ENCODE data around the gene ASAP3.

ASAP3 gene

DNA sequence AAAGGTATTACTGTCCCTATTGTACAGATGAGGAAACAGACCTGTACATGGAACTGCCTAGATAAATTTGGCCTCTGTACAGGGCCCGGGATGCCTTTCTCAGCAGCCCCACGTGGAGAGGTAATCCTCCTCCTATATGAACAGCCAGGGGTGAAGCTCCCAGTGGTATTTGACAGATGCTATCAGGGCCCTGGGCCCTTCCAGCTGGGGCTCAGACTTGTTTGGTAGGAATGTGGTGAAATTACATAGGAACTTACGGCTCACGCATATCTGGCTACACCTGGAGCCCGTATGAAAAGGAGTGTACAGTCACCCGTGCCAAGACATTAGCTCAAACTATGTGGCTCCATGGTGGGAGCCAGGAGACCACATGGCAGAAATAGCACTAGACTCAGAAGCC lies 34.7 kb downstream of the ASAP3 start:
- no peak for DNase-seq (ENCODE audit: low spot score)

DNA sequence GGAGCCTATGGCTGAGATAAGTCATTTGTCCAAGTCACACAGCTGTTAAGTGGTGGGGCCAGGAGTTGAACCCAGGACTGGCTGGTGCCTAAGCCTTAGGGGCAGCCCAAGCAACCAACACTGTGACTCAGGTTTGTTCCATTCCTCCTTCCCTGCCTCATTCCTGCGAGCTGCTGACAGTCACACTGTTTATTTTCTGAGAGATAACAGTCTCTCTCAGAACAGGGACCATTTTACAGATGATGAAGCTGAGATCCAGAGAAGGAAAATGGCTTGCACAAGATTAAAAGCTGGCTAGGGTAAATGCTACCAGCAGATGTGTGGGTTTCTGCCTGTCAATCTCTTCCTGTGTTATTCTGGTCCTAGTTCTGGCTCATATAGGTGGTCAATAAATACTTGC lies 35.1 kb downstream of the ASAP3 start:
- DNase-seq (ENCODE audit: low spot score) = no peak

DNA sequence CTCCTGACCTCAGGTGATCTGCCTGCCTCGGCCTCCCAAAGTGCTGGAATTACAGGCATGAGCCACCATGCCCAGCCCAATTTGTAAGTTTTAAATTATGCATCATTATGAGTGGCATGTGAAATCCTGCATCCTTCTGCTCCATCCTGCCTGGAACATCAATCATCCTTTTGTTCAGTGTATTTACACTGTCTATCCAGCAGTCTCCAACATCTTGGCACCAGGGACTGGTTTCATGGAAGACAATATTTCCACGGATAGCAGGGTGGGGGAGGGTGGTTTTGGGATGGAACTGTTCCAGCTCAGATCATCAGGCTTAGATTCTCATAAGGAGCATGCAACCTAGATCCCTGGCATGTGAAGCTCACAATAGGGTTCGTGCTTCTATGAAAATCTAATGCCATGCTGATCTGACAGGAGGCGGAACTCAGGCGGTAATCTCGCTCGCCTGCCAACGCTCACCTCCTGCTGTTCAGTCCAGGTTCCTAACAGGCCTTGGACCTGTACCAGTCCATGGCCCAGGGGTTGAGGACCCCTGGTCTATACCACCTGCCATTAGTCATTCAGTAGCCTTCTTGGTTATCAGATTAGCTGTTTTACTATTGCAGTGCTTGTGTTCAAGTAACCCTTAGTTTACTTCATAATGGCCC lies 37.2 kb downstream of the ASAP3 start:
- no peak for DNase-seq (ENCODE audit: low spot score)

DNA sequence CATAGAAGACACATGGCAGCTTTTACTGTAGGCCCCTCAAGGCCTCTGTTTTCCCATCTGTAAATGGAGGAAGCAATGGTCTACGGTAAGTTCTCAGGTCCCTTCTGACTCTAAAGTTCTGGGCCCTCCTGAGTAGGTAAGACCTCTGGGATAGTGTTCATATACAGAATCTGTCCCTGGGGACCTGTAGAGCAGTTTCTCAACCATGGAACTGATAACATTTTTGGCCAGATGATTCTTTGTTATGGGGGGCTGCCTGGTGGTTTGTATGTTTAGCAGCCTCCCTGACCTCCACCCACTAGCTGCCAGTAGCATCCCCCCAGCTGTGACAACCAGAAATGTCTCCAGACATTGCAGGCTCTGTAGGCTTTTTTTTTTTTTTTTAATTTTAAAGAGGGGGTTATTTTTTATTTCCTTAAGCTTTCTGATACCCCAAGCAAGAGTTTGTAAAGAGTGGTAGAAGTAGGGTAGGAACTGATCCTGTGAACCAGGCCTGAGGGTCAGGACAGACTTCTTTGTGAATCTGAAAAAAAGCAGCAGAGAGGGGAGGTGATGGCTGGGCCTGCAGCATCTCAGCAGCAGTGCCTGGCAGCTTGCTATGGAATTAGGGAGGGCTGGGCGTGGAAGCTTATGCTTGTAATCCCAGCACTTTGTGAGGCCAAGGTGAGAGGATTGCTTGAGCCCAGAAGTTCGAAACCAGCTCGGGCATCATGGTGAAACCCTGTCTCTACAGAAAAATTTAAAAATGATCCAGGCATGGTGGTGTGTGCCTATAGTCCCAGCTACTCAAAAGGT lies 39.2 kb downstream of the ASAP3 start:
- DNase-seq (ENCODE audit: low spot score) = no peak

DNA sequence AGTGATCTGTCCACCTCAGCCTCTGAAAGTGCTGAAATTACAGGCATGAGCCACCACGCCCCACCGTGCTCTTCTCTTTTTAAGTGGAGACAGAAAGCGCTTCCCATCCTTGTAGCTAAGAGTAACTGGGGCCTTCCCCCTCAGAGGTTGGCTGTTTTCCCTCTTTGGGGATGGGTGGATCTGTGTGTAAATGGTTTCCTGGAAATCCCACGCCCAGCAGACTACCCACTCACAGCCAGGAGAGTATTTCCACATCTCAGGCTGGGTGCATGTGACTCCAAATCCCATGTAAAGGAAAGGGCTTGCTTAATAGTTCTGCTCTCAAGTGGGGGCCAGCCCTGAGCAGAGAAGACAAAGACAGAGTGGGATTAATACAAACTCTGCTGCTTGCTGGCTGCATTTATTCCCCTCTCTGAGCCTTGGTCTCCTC lies 39.9 kb downstream of the ASAP3 start:
- no peak for DNase-seq (ENCODE audit: low spot score)

DNA sequence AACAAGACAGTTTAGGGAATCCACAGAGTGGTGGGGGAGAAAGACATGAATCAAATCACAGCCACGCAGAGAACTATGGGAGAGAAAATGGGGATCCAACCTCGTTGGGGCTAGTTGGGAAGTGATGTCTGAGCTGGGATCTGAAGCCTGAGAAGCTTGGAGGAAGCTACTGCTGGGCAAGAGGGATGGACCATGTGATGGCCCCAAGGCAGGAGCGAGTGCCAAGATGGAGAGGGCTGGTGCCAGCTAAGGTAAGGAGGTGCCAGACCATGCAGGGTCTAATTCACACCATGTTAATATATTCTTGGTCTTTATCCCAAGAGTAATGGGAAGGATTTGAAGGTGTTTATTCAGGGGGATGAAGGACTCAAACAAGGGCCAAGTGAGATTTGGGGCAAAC lies 41.2 kb downstream of the ASAP3 start:
- DNase-seq (ENCODE audit: low spot score) = no peak

DNA sequence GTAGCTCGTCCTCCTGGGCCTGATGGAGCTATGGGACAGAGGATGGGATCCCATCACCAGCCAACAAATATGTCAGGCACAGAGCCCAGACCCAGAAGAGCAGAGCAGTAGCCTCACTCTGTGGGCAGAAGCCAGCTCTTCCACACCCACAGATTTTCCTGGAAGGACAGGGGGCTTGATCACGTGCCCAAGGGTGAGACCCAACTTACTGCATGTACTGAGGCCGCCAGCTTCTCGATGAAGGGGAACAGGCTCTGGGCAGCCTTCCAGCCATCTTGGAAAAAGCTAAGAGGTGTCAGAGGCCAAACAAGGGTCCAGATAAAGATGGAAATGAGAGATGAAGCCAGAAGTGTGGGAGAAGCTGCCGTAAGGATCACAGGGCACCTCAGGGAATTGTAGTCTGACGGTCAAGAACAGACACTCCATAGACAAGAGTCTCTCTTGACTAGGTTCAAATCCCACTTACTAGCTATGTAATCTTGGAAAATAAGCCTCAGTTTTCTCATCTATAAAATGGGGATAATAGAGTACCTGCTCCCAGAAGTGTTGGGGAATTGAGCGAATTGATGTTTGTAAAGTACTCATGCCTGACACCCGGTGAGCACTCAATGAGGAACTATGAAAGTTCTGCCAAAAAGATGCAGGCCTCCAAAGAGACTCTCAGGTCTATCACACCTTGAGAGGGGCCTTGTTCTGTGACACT lies 42.4 kb downstream of the ASAP3 start:
- no peak for DNase-seq (ENCODE audit: low spot score)

DNA sequence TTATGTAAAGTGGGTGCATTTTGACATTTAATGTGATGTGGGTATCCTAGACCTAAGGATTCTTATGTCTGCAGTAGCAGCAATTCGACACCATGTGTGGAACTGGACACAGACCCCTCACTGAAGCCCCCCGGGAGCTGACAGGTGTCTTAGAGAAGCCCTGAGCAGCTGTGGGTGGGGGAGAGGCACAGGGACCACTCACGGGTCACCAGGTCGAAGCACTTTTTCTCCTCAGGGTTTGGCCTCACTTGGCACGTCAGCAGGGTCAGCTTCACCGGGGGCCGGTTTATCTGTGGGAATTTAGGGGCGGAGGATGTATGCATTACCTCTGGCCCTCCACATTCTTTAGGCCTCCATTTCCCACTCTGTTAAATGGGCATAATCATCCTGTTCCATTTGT lies 45.4 kb downstream of the ASAP3 start:
- DNase-seq (ENCODE audit: low spot score) = no peak

DNA sequence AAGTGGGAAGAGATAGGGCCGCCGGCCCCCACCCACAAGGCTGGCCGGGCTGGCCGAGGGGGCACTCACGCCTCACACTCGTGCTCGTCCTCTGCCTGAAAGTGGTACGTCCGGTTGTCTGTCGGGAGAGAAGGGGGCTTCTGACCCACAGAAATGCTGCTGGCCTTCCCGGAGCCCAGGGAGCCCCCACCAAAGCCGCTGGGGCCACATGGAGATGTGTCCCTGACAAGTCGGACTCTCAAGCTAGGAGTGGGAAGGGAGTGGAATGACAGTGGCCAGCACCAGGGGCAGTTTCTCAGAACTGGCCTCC lies 46.7 kb downstream of the ASAP3 start:
- no peak for DNase-seq (ENCODE audit: low spot score)

DNA sequence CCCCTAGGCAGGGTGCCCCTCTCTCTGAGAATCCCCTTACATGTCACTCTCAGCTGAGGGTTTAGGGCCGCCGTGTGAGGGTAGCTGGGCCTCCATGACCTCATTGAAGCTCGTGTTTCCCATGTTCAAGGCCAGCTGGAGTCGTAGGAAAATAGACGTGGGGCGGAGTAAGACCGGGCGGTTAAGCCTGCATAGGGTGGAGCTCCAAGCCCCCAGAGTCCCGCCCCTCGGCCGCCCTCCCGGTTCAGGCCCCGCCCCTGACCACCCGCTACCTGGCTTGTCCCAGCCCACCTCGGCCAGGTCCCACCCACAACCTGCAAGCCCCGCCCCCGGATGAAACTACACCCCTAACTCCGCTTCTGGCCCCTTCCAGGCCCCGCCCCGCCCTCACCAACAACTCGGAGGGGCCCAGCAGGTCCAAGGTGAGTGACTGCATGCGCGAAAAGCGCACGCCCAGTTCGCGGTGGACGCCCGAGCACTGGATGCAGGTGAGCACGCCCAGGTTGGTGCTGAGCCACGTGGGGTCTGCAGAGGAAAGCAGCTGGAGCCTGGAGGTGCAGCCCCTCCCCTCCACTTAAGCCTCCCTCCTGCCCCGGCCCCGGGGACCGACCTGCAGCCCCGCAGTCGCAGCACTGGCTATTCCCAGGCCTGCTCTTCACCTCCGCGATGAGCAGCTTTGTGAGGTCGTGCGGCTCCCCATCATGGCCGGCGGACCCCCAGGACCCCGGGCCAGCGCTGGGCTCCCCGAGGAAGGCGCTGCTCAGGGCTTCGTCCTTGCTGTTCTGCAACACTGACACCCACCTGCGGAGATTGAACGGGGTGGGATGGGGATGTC lies 47.2 kb downstream of the ASAP3 start:
- no peak for DNase-seq (ENCODE audit: low spot score)

DNA sequence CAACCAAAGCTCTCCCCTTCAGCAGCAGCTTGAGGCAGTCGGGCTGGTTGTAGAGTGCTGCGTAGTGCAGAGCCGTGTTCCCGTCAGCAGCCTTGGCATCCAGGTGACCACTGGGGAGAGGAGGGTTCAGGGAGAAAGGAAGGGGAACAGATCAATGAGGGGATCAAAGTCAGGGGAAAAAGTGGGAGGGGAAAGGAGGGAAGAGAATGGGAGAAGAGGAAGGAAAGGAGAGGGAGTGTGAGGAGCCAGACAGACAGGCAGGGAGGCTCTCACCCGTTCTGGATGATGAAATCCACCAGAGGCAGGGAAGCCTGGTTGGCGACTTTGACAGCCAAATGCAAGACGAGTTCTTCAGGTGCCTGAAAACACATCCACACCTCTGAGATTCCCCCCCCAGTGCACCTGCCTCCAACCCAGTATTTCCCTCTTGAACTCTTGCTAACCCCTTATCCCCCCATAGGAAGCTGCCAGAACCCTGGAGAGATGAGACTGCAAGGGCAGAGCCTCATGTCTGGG lies 49.7 kb downstream of the ASAP3 start:
- no peak for DNase-seq (ENCODE audit: low spot score)

DNA sequence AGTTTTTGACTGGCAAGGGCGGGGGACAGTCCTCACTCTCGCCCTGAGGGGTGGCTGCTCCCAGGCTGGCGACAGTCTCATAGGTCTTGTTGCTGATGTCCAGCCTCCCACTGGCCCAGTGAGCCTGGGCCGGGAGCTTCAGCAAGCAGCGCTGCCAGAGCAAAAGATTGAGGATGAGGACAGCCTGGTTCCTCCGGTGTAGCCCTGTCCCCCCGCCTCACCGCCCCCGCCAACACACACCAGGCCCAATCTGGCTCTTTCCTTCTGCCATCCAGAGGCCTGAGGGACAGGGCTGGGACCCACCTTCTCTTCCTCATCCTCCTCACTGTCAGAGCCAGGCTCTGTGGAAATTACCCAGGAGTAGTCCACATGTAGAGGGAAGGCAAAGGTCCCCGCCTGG lies 50.9 kb downstream of the ASAP3 start:
- no peak for DNase-seq (ENCODE audit: low spot score)

DNA sequence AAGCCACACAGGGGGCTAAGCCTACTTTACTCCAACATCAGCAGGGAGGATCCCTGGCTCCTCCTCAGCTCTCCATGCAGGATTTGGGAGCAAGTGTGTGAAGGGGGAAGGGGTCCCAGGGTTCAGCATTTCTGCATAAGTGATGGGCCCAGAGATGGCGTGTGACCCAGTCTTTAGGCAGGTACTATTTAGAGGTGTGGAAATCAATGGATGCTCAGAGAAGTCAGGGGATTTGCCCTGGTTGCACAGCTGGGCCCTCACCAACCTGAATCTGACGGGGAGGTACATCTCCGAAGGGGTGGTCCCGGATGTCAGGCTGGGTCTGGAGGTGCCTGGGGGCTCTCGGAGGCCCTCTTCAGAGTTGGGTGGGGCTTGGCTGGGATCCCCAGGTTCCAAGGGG lies 52.5 kb downstream of the ASAP3 start:
- no peak for DNase-seq (ENCODE audit: low spot score)

DNA sequence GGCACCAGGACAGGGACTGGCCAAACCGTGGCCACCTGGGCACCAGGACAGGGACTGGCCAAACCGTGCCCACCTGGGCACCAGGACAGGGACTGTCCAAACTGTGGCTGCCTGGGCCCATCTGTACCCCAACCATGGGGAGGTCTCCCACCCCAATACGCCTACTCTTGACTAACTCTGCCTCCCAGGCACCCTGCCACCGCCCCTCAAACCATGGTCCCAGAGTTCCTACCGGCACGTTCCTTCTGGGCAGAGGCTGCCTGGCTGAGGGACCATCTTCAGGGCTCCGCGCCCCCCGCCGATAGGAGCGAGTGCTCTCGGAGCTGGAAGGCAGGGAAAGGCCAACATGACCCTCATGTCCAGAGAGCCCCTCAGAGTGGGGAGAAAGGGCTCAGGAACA lies 53.2 kb downstream of the ASAP3 start:
- DNase-seq (ENCODE audit: low spot score) = no peak

DNA sequence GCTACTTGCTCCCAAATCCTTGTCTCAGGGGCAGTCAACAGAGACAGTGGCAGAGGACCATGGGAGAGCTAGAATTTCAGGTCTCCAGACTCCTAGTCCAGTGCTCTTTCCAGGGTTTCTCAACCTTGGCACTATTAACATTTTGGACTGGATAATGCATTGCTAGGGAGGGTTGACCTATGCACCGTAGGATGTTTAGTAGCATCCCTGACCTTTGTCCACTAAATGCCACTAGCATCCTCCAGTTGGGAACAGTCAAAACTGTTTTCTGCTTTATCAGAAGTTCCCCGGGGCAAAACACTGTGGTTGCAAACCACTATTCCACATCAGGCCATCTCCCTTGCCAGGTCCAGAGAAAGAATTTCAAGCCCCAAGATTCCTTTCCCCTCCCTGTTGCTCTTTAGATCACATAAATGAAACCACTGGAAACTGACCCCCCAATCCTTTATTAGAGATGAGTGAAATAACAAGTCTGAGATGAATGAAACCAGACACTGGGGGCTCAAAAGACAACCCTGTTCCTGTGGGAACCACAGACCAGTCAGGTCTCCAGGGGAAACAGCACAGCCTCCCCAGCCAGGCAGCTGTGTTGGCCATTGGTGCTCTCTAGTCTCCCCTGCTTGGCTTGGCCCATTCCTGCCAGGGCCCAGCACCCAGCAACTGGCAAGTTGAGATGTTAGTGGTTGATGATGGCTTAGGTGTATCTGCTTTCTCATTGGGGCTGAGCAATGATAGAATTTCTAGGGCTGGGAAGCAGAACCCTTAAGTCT lies 55.7 kb downstream of the ASAP3 start:
- no peak for DNase-seq (ENCODE audit: low spot score)

DNA sequence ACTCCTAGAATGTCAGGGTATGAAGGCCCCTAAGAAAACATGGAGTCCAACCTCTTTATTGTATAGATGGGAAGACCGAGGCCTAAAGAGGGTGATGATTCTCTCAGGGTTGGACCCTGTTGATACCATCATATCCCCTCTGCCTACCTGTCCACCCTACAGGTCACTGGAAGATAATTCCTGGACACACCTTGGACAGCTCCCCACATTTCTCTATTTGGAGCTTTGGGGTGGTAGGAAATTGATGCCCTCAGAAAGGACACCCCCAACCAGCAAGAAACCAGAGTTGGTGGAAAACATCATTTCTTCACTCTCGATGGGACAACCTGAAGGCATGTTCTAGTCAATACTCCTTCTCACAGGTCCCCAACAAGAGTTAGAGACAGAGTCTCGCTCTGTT lies 56.4 kb downstream of the ASAP3 start:
- no peak for DNase-seq (ENCODE audit: low spot score)

DNA sequence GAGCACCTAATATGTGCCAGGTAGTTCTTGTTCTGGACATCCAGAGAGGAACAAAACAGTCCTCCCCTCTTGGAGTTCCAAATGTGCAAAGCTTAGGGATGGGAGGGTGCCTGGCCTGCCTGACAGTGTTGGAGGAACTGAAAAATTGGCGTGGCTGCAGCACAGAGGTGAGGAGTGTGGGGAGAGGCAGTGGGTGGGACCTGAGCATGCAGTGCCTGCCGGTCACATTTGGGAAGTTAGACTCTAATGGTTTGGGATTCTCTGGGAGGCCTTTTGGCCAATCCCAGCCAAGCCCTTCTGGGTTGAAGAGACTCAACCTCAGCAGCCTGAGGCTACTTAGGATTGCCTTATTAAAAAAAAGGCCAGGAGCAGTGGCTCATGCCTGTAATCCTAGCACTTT lies 57.2 kb downstream of the ASAP3 start:
- no peak for DNase-seq (ENCODE audit: low spot score)

DNA sequence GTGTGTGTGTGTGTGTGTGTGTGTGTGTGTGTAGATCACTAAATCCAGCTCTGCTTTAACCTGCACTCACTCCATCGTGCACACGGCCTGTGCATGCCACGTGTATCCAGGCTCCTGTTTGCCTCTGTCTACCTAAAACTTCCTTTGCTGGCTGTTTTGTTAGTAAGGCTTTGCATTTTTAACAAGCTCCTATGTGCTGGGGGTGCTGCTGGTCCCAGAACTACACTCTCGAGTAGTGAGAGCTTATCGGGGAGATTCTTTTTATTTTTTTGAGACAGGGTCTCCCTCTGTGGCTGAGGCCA lies 58.8 kb downstream of the ASAP3 start:
- no peak for DNase-seq (ENCODE audit: low spot score)

DNA sequence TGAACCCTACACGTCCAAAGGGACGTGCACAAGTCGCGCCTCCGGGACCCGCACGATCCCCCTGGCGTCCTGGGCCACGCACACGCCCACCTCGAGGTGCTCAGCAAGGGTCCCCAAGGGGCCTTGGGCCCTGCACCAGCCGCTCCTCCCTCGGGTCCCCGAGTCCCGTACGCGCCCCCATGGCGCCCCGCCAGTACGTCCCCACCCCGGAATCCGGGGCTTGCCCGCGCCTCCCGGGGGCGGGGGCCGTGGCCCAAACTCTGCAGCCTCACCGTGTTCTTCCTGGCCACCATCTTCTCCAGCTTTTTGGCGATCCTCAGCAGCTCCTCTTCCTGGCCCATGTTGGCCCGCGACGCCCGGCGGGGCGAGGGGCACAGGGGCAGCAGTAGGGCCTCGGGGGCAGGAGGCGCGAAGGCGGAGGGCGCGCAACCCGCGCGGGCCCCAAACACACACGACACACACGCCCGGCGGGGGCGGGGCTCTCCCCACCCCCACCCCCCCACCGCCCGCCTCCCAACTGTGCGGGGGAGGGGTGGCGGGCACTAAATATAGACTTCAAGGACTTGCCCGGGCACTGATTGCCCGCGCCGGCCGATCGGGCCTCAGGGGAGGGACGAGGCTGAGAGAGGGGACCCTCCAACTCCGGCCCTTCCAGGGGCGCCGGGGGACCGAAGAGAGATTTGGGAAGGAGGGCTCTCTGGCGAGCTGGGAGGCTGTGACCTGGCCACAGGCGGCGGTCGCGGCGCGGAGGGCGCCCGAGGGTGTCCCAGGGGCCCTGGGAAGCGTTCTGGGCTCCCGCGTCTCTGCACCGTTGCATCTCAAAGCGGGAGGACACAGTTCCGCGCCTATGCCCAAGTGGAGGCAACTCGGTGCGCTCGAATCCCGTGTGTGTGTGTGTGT lies 59.4 kb downstream of the ASAP3 start, which contains the start of gene TCEA3:
Gene TCEA3, minus strand, starts transcription at position 456 of the 900 bp plus-strand sequence. Its CDS starts 115 bp downstream, at position 341.
- DNase-seq (ENCODE audit: low spot score) = peak; percentile 26

All from SW480 (cell line).